K562 (cell line): ENCODE results near the gene UBFD1. TPM values are rescaled to one million over a fixed set of nuclear protein-coding genes. Genes with fewer than 3 reads are reported as not detected.

Experiments
- CBX2 ChIP-seq: fragments of 200-600 bp; sonication (generic); IDR thresholded peaks from one replicate; pipeline ENCODE4 v1.6.1; 2012; ENCODE audit warnings: mild to moderate bottlenecking, low read length, inconsistent platforms; ENCODE audit not compliant: insufficient read depth, poor library complexity, severe bottlenecking
- CEBPG ChIP-seq, 3 experiments: fragments of 200-800 bp in 1 of 3; sonication (Bioruptor generic) in 1 of 3; sonication (generic) in 1 of 3; formaldehyde crosslinking in 1 of 3; IDR thresholded peaks in 2 of 3; conservative IDR thresholded peaks in 1 of 3; 2 replicates each; pipeline versions ENCODE4 v1.6.1 to v1.8.0; 2016 to 2022; ENCODE audit warnings: missing compliant biosample characterization in 2 of 3, missing genetic modification characterization in 2 of 3, mild to moderate bottlenecking in 1 of 3, missing genetic modification reagents in 1 of 3
- DACH1 ChIP-seq: fragments of 450-650 bp; IDR thresholded peaks from 2 replicates; pipeline ENCODE4 v1.6.1; 2018; ENCODE audit not compliant: partially characterized antibody
- ELF4 ChIP-seq: fragments of 450-650 bp; formaldehyde crosslinking; IDR thresholded peaks from 2 replicates; pipeline ENCODE4 v1.4.0; 2022; ENCODE audit warnings: missing genetic modification characterization
- GABPB2 ChIP-seq: fragments of 250-450 bp; sonication (Bioruptor Pico); conservative IDR thresholded peaks from 2 replicates; pipeline ENCODE4 v1.5.1; 2021; ENCODE audit warnings: mild to moderate bottlenecking
- KDM1A ChIP-seq, 2 experiments: fragments of 450-650 bp; IDR thresholded peaks; 2 replicates each; pipeline ENCODE4 v1.6.1; 2016; ENCODE audit warnings: mild to moderate bottlenecking in 2 of 2
- KDM5B ChIP-seq: fragments of 200-600 bp; sonication (generic); IDR thresholded peaks from 2 replicates; pipeline ENCODE4 v1.6.1; 2012; ENCODE audit warnings: low read depth, mild to moderate bottlenecking, moderate library complexity, low read length, control low read depth, inconsistent platforms; ENCODE audit not compliant: insufficient replicate concordance
- MECOM ChIP-seq: fragments of 250-450 bp; sonication (Bioruptor Pico); IDR thresholded peaks from 2 replicates; pipeline ENCODE4 v1.8.0; 2022; ENCODE audit warnings: inconsistent platforms
- MEF2D ChIP-seq: conservative IDR thresholded peaks from 2 replicates; pipeline ENCODE4 v1.6.1; 2016; ENCODE audit warnings: low read depth, missing genetic modification characterization, missing compliant biosample characterization
- SMAD3 ChIP-seq: fragments of 450-650 bp; formaldehyde crosslinking; conservative IDR thresholded peaks from 2 replicates; pipeline ENCODE4 v1.4.0; 2020; ENCODE audit warnings: mild to moderate bottlenecking
- ZBTB34 ChIP-seq: fragments of 250-450 bp; sonication (Bioruptor Pico); IDR thresholded peaks from 2 replicates; pipeline ENCODE4 v1.8.0; 2021; ENCODE audit warnings: mild to moderate bottlenecking, moderate library complexity
- ZFP30 ChIP-seq: fragments of 250-450 bp; sonication (Bioruptor Pico); IDR thresholded peaks from 2 replicates; pipeline ENCODE4 v1.8.0; 2022; ENCODE audit warnings: moderate library complexity, mild to moderate bottlenecking, inconsistent platforms, borderline replicate concordance
- ZNF668 ChIP-seq: fragments of 250-450 bp; sonication (Bioruptor Pico); IDR thresholded peaks from 2 replicates; pipeline ENCODE4 v1.8.0; 2022; ENCODE audit warnings: mild to moderate bottlenecking, inconsistent platforms
- ZNF79 ChIP-seq: fragments of 250-450 bp; sonication (Bioruptor Pico); IDR thresholded peaks from 2 replicates; pipeline ENCODE4 v1.4.0; 2020; ENCODE audit warnings: low read depth, mild to moderate bottlenecking, moderate library complexity
- polyA plus RNA-seq, 8 experiments: library from polyadenylated mRNA; depleted of rRNA in 4 of 8; stranded (reverse) in 5 of 8; unstranded in 3 of 8; fragments of >200 nt; fragmentation: Nextera tagmentation in 2 of 8; fragmentation: Illumina TruSeq in 1 of 8; extraction: Ambion mirVana in 2 of 8; extraction: Trizol in 1 of 8; gene quantifications; 2 replicates each; pipeline versions ENCODE4 v1.2.1 to v1.2.3, GENCODE V29; 2011 to 2014; ENCODE audit warnings: inconsistent platforms in 1 of 8, missing spikeins in 1 of 8
- total RNA-seq, 7 experiments: library from RNA; depleted of rRNA in 6 of 7; stranded (reverse); fragments of >200 nt in 6 of 7; fragmentation: Illumina TruSeq in 2 of 7; extraction: Trizol in 2 of 7; gene quantifications; 2 replicates each; pipeline versions ENCODE4 v1.2.1 to v1.2.3, GENCODE V29; 2011 to 2021; ENCODE audit warnings: low replicate concordance in 1 of 7
- TF ChIP-seq, protein P1 (sequence below), 2 experiments: fragments of 250-450 bp in 1 of 2; fragments of 450-650 bp in 1 of 2; sonication (Bioruptor Pico) in 1 of 2; IDR thresholded peaks; 2 replicates each; pipeline versions ENCODE4 v1.6.1 to v1.8.0; 2016 to 2021; ENCODE audit warnings: mild to moderate bottlenecking in 2 of 2, moderate library complexity in 2 of 2, missing compliant biosample characterization in 1 of 2, missing genetic modification characterization in 1 of 2
- TF ChIP-seq, protein P2 (sequence below), 2 experiments: fragments of 200-800 bp in 1 of 2; sonication (Bioruptor generic) in 1 of 2; sonication (generic) in 1 of 2; formaldehyde crosslinking in 1 of 2; IDR thresholded peaks in 1 of 2; conservative IDR thresholded peaks in 1 of 2; 2 replicates each; pipeline versions ENCODE4 v1.5.0 to v1.6.1; 2016 to 2020; ENCODE audit warnings: missing compliant biosample characterization in 1 of 2, missing genetic modification characterization in 1 of 2, missing genetic modification reagents in 1 of 2

Gene UBFD1
- total and polyA plus RNA-seq, 9 of the 15 experiments (the other 6 are each of a cell fraction or from before 2014, with no cell fraction given): 10.7 to 66.2 (median 34.0) TPM

DNA sequence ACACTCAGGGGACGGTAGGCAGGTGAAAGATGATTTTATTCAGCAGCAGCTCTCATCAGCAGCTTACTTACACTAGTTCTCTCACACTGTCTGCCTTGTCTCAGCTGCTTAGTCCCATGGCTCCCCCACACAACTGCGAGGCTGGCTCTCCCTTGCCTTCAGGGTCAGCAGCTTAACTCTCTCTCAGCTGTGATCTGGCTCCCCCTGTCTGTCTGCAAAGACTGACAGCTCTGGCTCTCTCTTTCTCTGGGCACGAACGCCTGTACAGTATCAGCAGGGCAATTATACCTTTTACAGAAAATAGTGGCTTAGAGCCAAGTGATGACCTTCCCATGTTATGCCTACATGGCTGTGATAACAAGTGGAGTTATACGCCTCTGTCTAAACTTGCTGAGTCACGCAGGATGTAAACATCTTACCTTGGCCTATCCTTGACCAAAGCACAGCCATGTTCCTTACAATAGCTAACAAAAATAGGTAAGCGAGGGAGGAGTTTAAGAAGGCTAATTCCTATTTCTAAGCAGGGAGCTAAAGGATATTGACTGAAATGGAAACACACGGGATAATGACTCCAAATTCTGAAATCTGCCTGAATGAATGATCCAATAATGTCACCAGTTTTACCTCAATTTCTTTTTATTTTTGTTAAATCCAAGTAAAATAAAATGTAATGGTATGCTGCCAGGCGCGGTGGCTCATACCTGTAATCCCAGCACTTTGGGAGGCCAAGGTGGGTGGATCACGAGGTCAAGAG is 39.7 kb downstream of the UBFD1 start (continued):
- TF ChIP-seq MECOM (CRISPR knock-in tag) (peak; percentile 98), ELF4 (peak; percentile 100), SMAD3 (peak; percentile 100), MEF2D (tag) (peak; percentile 100), ZNF668 (CRISPR knock-in tag) (peak; percentile 99), KDM5B (no peak), DACH1 (peak; percentile 80), CEBPG (CRISPR knock-in tag; IDR thresholded peaks at IDR 0.05) (no peak), CEBPG (tag; conservative IDR thresholded peaks at IDR 0.05 in 1 of 2, IDR thresholded peaks at IDR 0.05 in 1 of 2) (peak in 1 of 2 experiments; percentile 39; a peak in 2 of 4 replicates), CBX2 (no peak), ZNF79 (CRISPR knock-in tag) (peak; percentile 98), GABPB2 (CRISPR knock-in tag) (peak; percentile 87; the same call in 1 of the 2 replicates), ZFP30 (CRISPR knock-in tag) (peak; percentile 82; the same call in 1 of the 2 replicates), KDM1A (IDR thresholded peaks at IDR 0.05) (peak; percentile 82 to 90), ZBTB34 (CRISPR knock-in tag) (peak; percentile 98)
- TF ChIP-seq, protein P1, sequence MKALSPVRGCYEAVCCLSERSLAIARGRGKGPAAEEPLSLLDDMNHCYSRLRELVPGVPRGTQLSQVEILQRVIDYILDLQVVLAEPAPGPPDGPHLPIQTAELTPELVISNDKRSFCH (CRISPR knock-in tag; IDR thresholded peaks at IDR 0.05): peak; percentile 97
- TF ChIP-seq, protein P1 (tag; IDR thresholded peaks at IDR 0.05): peak; percentile 100
- TF ChIP-seq, protein P2, sequence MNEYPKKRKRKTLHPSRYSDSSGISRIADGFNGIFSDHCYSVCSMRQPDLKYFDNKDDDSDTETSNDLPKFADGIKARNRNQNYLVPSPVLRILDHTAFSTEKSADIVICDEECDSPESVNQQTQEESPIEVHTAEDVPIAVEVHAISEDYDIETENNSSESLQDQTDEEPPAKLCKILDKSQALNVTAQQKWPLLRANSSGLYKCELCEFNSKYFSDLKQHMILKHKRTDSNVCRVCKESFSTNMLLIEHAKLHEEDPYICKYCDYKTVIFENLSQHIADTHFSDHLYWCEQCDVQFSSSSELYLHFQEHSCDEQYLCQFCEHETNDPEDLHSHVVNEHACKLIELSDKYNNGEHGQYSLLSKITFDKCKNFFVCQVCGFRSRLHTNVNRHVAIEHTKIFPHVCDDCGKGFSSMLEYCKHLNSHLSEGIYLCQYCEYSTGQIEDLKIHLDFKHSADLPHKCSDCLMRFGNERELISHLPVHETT (CRISPR knock-in tag; conservative IDR thresholded peaks at IDR 0.05 in 1 of 2, IDR thresholded peaks at IDR 0.05 in 1 of 2): peak in 1 of 2 experiments; percentile 100; a peak in 2 of 4 replicates
